K562 (cell line): Measurements from ENCODE around the gene F2RL1. TPM values are rescaled to one million over a fixed set of nuclear protein-coding genes. Genes with fewer than 3 reads are reported as not detected.

Experiments
- ATAC-seq: fragments of 200-7000 bp; cut with Tn5 transposase; 3 replicates; pipeline ENCODE4 v1.9.1; 2020; ENCODE audit warnings: moderate library complexity
- BruUV-seq: library from RNA; stranded (reverse); fragments of 400-500 nt; replicated peaks from 2 replicates; lab custom pipeline; 2021; lab: Mats Ljungman, UMichigan
- CTCF ChIA-PET: fragments of 300-600 bp; formaldehyde crosslinking; extraction: SDS; loops from one replicate; lab custom pipeline; 2021; ENCODE audit warnings: low intra/inter-chr PET ratio; lab: Yijun Ruan, JAX
- POLR2A ChIA-PET: fragments of 300-600, 350-650 bp; sonication (Branson Sonifier 250); formaldehyde crosslinking; extraction: SDS; loops from one replicate; lab custom pipeline; 2021; ENCODE audit warnings: antibody characterized with exemption, inconsistent platforms; lab: Yijun Ruan, JAX
- DNase-seq, 4 experiments: peaks; one replicate each; pipeline versions ENCODE4 v3.0.0 to v3.0.0-alpha.2; 2011 to 2018; ENCODE audit warnings: low spot score in 3 of 4, mixed read lengths in 3 of 4; ENCODE audit errors: extremely low read depth in 1 of 4
- FAIRE-seq: peaks from 2 replicates; lab custom pipeline; 2011; peaks lifted over from hg19 to GRCh38; lab: Jason Lieb, UNC
- H2AFZ ChIP-seq: 2 replicates; pipeline ENCODE4 v1.6.0; 2011; ENCODE audit warnings: low read depth, low read length, control low read depth, inconsistent platforms
- H3K27ac ChIP-seq: fragments of 200-600 bp; 3 replicates; pipeline ENCODE4 v1.8.0; 2011; ENCODE audit warnings: low read depth, mild to moderate bottlenecking, control low read depth, inconsistent platforms, low read length, moderate library complexity, mixed read lengths; ENCODE audit errors: extremely low read depth
- H3K27me3 ChIP-seq, 2 experiments: fragments of 300-600 bp in 1 of 2; 2 replicates in 1 of 2; 3 replicates in 1 of 2; pipeline versions ENCODE4 v1.6.0 to v1.8.0; 2011; ENCODE audit warnings: inconsistent platforms in 2 of 2, low read length in 2 of 2, mild to moderate bottlenecking in 1 of 2, mixed read lengths in 1 of 2, moderate library complexity in 1 of 2; ENCODE audit not compliant: control insufficient read depth in 2 of 2, insufficient read depth in 2 of 2
- H3K36me3 ChIP-seq: fragments of 300-600 bp; 3 replicates; pipeline ENCODE4 v1.8.0; 2011; ENCODE audit warnings: mild to moderate bottlenecking, low read length, inconsistent platforms; ENCODE audit not compliant: control insufficient read depth, insufficient read depth
- H3K4me1 ChIP-seq, 2 experiments: fragments of 200-600 bp in 1 of 2; replicated peaks in 1 of 2; 2 replicates in 1 of 2; 3 replicates in 1 of 2; pipeline versions ENCODE4 v1.5.1 to v1.8.0; 2011; ENCODE audit warnings: inconsistent platforms in 2 of 2, low read length in 2 of 2, mild to moderate bottlenecking in 1 of 2, mixed read lengths in 1 of 2, moderate library complexity in 1 of 2; ENCODE audit not compliant: control insufficient read depth in 2 of 2, insufficient read depth in 2 of 2
- H3K4me2 ChIP-seq: 2 replicates; pipeline ENCODE4 v1.6.1; 2011; ENCODE audit warnings: low read length, control low read depth, inconsistent platforms, mixed read lengths; ENCODE audit not compliant: insufficient read depth
- H3K4me3 ChIP-seq: fragments of 200-600 bp; sonication (generic), shearing (Covaris generic); 2 replicates; pipeline ENCODE4 v1.5.1; 2016; ENCODE audit warnings: control low read depth, inconsistent platforms
- H3K79me2 ChIP-seq: fragments of 200-600 bp; 3 replicates; pipeline ENCODE4 v1.8.0; 2011; ENCODE audit warnings: low read length, inconsistent platforms; ENCODE audit not compliant: control insufficient read depth, insufficient read depth
- H3K9ac ChIP-seq, 2 experiments: 2 replicates each; pipeline versions ENCODE4 v1.6.0 to v1.6.1; 2011; ENCODE audit warnings: low read depth in 2 of 2, low read length in 2 of 2, control low read depth in 1 of 2, inconsistent platforms in 1 of 2, mild to moderate bottlenecking in 1 of 2, mixed read lengths in 1 of 2; ENCODE audit not compliant: insufficient read depth in 1 of 2
- H3K9me1 ChIP-seq: one replicate; pipeline ENCODE4 v1.6.0; 2011; ENCODE audit warnings: inconsistent platforms, mild to moderate bottlenecking, low read length, moderate library complexity; ENCODE audit not compliant: control insufficient read depth, insufficient read depth
- H3K9me3 ChIP-seq: replicated peaks from 2 replicates; pipeline ENCODE4 v1.5.1; 2011; ENCODE audit warnings: low read depth, low read length, inconsistent platforms; ENCODE audit not compliant: control insufficient read depth, insufficient read depth
- H4K20me1 ChIP-seq: replicated peaks from 2 replicates; pipeline ENCODE4 v1.6.1; 2011; ENCODE audit warnings: low read length, inconsistent platforms, mixed read lengths; ENCODE audit not compliant: control insufficient read depth, insufficient read depth
- CEBPG ChIP-seq, 3 experiments: fragments of 200-800 bp in 1 of 3; sonication (Bioruptor generic) in 1 of 3; sonication (generic) in 1 of 3; formaldehyde crosslinking in 1 of 3; IDR thresholded peaks in 2 of 3; conservative IDR thresholded peaks in 1 of 3; 2 replicates each; pipeline versions ENCODE4 v1.6.1 to v1.8.0; 2016 to 2022; ENCODE audit warnings: missing compliant biosample characterization in 2 of 3, missing genetic modification characterization in 2 of 3, mild to moderate bottlenecking in 1 of 3, missing genetic modification reagents in 1 of 3
- ELF2 ChIP-seq: fragments of 250-450 bp; sonication (Bioruptor Pico); IDR thresholded peaks from 2 replicates; pipeline ENCODE4 v1.5.0; 2021; ENCODE audit warnings: mild to moderate bottlenecking
- ESRRB ChIP-seq: fragments of 250-450 bp; sonication (Bioruptor Pico); IDR thresholded peaks from 2 replicates; pipeline ENCODE4 v1.5.0; 2020; ENCODE audit warnings: mild to moderate bottlenecking, moderate library complexity, borderline replicate concordance
- HMG20B ChIP-seq: fragments of 250-450 bp; sonication (Bioruptor Pico); IDR thresholded peaks from 2 replicates; pipeline ENCODE4 v1.5.0; 2021; ENCODE audit warnings: mild to moderate bottlenecking
- TEAD2 ChIP-seq: fragments of 450-650 bp; IDR thresholded peaks from 2 replicates; pipeline ENCODE4 v1.6.1; 2016; ENCODE audit warnings: missing genetic modification characterization, control low read depth, missing compliant biosample characterization
- TEAD4 ChIP-seq, 2 experiments: sonication (generic) in 1 of 2; formaldehyde crosslinking in 1 of 2; IDR thresholded peaks; 2 replicates each; pipeline versions ENCODE4 v1.6.1 to v1.8.0; 2012 to 2022; ENCODE audit warnings: borderline replicate concordance in 1 of 2, inconsistent platforms in 1 of 2, low read length in 1 of 2, mild to moderate bottlenecking in 1 of 2, missing genetic modification reagents in 1 of 2
- YBX1 ChIP-seq: fragments of 450-650 bp; IDR thresholded peaks from 2 replicates; pipeline ENCODE4 v1.7.1; 2016; ENCODE audit warnings: mild to moderate bottlenecking
- ZFP1 ChIP-seq: fragments of 450-650 bp; formaldehyde crosslinking; IDR thresholded peaks from 2 replicates; pipeline ENCODE4 v1.4.0; 2020; ENCODE audit warnings: mild to moderate bottlenecking, mixed read lengths
- ZNF165 ChIP-seq: fragments of 250-450 bp; sonication (Bioruptor Pico); IDR thresholded peaks from 2 replicates; pipeline ENCODE4 v1.4.0; 2020; ENCODE audit warnings: borderline replicate concordance
- ZSCAN29 ChIP-seq: fragments of 450-650 bp; IDR thresholded peaks from 2 replicates; pipeline ENCODE4 v1.6.1; 2017
- WGBS: fragments of 100-300 bp; shearing (Covaris generic); methylation state at CpG from one replicate; pipeline ENCODE4 v1.1.6; 2016; ENCODE audit warnings: low coverage, mixed read lengths; ENCODE audit not compliant: insufficient coverage; ENCODE audit errors: missing lambda C conversion rate; 5-methylcytosine and 5-hydroxymethylcytosine counted together
- in situ Hi-C: fragments of 300-500 bp; cut with MboI; formaldehyde crosslinking; loops from 4 replicates; pipeline ENCODE4 v1.15.0; 2018; ENCODE audit warnings: inconsistent platforms, mixed read lengths
- intact Hi-C: fragments of 100-400 bp; cut with micrococcal nuclease; formaldehyde crosslinking; loops from 2 replicates; pipeline ENCODE4 v1.14.2; 2022
- polyA plus RNA-seq, 8 experiments: library from polyadenylated mRNA; depleted of rRNA in 4 of 8; stranded (reverse) in 5 of 8; unstranded in 3 of 8; fragments of >200 nt; fragmentation: Nextera tagmentation in 2 of 8; fragmentation: Illumina TruSeq in 1 of 8; extraction: Ambion mirVana in 2 of 8; extraction: Trizol in 1 of 8; gene quantifications; 2 replicates each; pipeline versions ENCODE4 v1.2.1 to v1.2.3, GENCODE V29; 2011 to 2014; ENCODE audit warnings: inconsistent platforms in 1 of 8, missing spikeins in 1 of 8
- total RNA-seq, 7 experiments: library from RNA; depleted of rRNA in 6 of 7; stranded (reverse); fragments of >200 nt in 6 of 7; fragmentation: Illumina TruSeq in 2 of 7; extraction: Trizol in 2 of 7; gene quantifications; 2 replicates each; pipeline versions ENCODE4 v1.2.1 to v1.2.3, GENCODE V29; 2011 to 2021; ENCODE audit warnings: low replicate concordance in 1 of 7
- TF ChIP-seq, protein P1 (sequence below): fragments of 450-650 bp; formaldehyde crosslinking; IDR thresholded peaks from 2 replicates; pipeline ENCODE4 v1.4.0; 2022; ENCODE audit warnings: missing genetic modification characterization
- TF ChIP-seq, protein P2 (sequence below): fragments of 450-650 bp; IDR thresholded peaks from 2 replicates; pipeline ENCODE4 v1.6.1; 2016; ENCODE audit warnings: low read depth

Gene F2RL1
- total and polyA plus RNA-seq, 9 of the 15 experiments (the other 6 are each of a cell fraction or from before 2014, with no cell fraction given): 0.03 to 0.50 (median 0.27) TPM; not detected in 6

GRCh38 chr5:76859591-76860247, 40.9 kb downstream of the F2RL1 start:
- BruUV-seq: no TSS peak
- Histone ChIP-seq H3K4me3 (no peak overlapping the region), H3K27me3 (no peaks in the 10 kb centered on the region), H3K9me3 (no peaks in the 10 kb centered on the region; the same call in 1 of the 2 replicates), H4K20me1 (no peaks in the 10 kb centered on the region), H3K79me2 (no peaks in the 10 kb centered on the region), H3K4me1 (peaks cover 5 to 15% of the 10 kb centered on the region in 2 experiments; a peak in 4 of 5 replicates), H3K4me2 (no peak overlapping the region), H3K9ac (no peak overlapping the region), H3K9me1 (no peaks in the 10 kb centered on the region), H2AFZ (no peak overlapping the region), H3K27ac (no peak overlapping the region), H3K36me3 (no peaks in the 10 kb centered on the region)
- ChIA-PET POLR2A (interaction anchor here (0.6 to 0.7 kb wide), 3 partner anchors 9 to 816 kb away, joined by 3 read pairs; no protein-coding TSS in a partner anchor), CTCF (interaction anchor here (0.7 kb wide), 1 partner anchor 218 kb away, joined by 5 read pairs; no protein-coding TSS in a partner anchor)
- FAIRE-seq: no peak
- no peak for ATAC-seq
- in situ Hi-C loops: no loop called here
- no peak for DNase-seq
- intact Hi-C loops: loop anchor here (5.0 kb wide), 1 partner anchor 257 kb away; no protein-coding TSS in a partner anchor
- 85% methylated on average over 7 of the region's 10 CpGs for WGBS
- no peak for TF ChIP-seq CEBPG (CRISPR knock-in tag; IDR thresholded peaks at IDR 0.05)
- TF ChIP-seq CEBPG (tag; conservative IDR thresholded peaks at IDR 0.05 in 1 of 2, IDR thresholded peaks at IDR 0.05 in 1 of 2): 0 out of 4 replicates have a peak, but pooled peaks of 1 of the 2 experiments have one; percentile 13
- no peak for TF ChIP-seq ESRRB (CRISPR knock-in tag)
- TF ChIP-seq ZSCAN29: no peak
- no peak for TF ChIP-seq YBX1
- TF ChIP-seq HMG20B (CRISPR knock-in tag): no peak
- TF ChIP-seq, protein P1, sequence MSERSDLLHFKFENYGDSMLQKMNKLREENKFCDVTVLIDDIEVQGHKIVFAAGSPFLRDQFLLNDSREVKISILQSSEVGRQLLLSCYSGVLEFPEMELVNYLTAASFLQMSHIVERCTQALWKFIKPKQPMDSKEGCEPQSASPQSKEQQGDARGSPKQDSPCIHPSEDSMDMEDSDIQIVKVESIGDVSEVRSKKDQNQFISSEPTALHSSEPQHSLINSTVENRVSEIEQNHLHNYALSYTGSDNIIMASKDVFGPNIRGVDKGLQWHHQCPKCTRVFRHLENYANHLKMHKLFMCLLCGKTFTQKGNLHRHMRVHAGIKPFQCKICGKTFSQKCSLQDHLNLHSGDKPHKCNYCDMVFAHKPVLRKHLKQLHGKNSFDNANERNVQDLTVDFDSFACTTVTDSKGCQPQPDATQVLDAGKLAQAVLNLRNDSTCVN (CRISPR knock-in tag): no peak
- no peak for TF ChIP-seq TEAD2 (tag)
- TF ChIP-seq, protein P2, sequence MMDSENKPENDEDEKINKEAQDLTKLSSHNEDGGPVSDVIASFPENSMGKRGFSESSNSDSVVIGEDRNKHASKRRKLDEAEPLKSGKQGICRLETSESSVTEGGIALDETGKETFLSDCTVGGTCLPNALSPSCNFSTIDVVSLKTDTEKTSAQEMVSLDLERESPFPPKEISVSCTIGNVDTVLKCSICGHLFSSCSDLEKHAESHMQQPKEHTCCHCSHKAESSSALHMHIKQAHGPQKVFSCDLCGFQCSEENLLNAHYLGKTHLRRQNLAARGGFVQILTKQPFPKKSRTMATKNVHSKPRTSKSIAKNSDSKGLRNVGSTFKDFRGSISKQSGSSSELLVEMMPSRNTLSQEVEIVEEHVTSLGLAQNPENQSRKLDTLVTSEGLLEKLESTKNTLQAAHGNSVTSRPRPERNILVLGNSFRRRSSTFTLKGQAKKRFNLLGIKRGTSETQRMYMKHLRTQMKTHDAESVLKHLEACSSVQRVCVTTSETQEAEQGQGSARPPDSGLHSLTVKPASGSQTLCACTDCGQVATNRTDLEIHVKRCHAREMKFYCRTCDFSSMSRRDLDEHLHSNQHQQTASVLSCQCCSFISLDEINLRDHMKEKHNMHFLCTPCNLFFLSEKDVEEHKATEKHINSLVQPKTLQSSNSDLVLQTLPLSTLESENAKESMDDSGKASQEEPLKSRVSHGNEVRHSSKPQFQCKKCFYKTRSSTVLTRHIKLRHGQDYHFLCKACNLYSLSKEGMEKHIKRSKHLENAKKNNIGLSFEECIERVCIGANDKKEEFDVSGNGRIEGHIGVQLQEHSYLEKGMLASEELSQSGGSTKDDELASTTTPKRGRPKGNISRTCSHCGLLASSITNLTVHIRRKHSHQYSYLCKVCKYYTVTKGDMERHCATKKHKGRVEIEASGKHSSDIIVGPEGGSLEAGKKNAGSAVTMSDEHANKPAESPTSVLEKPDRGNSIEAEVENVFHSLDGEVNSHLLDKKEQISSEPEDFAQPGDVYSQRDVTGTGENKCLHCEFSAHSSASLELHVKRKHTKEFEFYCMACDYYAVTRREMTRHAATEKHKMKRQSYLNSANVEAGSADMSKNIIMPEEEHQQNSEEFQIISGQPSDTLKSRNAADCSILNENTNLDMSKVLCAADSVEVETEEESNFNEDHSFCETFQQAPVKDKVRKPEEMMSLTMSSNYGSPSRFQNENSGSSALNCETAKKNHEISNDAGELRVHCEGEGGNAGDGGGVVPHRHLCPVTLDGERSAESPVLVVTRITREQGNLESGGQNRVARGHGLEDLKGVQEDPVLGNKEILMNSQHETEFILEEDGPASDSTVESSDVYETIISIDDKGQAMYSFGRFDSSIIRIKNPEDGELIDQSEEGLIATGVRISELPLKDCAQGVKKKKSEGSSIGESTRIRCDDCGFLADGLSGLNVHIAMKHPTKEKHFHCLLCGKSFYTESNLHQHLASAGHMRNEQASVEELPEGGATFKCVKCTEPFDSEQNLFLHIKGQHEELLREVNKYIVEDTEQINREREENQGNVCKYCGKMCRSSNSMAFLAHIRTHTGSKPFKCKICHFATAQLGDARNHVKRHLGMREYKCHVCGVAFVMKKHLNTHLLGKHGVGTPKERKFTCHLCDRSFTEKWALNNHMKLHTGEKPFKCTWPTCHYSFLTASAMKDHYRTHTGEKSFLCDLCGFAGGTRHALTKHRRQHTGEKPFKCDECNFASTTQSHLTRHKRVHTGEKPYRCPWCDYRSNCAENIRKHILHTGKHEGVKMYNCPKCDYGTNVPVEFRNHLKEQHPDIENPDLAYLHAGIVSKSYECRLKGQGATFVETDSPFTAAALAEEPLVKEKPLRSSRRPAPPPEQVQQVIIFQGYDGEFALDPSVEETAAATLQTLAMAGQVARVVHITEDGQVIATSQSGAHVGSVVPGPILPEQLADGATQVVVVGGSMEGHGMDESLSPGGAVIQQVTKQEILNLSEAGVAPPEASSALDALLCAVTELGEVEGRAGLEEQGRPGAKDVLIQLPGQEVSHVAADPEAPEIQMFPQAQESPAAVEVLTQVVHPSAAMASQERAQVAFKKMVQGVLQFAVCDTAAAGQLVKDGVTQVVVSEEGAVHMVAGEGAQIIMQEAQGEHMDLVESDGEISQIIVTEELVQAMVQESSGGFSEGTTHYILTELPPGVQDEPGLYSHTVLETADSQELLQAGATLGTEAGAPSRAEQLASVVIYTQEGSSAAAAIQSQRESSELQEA: no peak
- no peak for TF ChIP-seq ZNF165 (CRISPR knock-in tag)
- no peak for TF ChIP-seq ELF2 (CRISPR knock-in tag)
- TF ChIP-seq TEAD4 (IDR thresholded peaks at IDR 0.05; ENCODE audit: low read length): no peak
- TF ChIP-seq TEAD4 (CRISPR knock-in tag; IDR thresholded peaks at IDR 0.05; ENCODE audit: borderline replicate concordance): no peak
- TF ChIP-seq ZFP1 (CRISPR knock-in tag): no peak
